ENCODE data around the gene ARRB1.

DNA sequence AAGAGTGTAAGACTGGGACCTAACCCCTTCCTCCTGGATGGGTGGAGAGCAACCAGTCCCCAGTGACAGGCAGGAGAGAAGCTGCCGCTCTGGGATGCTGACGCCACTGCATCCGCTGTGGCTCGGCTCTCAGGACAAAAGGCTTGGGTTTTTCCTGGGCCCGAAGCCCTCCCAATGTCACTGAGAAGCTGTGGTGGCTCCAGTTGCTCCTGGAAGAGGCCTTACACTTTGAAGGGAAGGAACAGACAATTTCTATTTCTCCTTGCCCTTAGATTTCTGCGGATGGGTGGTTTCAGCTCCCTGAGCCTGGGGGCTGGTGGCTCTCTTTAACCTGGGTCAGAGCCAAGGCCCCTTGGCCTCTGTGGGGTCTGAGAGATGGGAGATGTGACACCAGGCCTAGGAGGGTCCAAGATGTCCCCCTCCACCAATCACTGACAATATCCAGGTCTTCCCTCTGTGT is 89.5 kb downstream of the ARRB1 start:
- TF ChIP-seq ZBTB8A (CRISPR knock-in tag; IDR thresholded peaks at IDR 0.05; ENCODE audit: borderline replicate concordance, low read depth) (no peak), ZNF180 (CRISPR knock-in tag; IDR thresholded peaks at IDR 0.05; ENCODE audit: borderline replicate concordance, low read depth) (no peak), ZNF24 (IDR thresholded peaks at IDR 0.05) (no peak), CBFB (CRISPR knock-in tag; IDR thresholded peaks at IDR 0.05) (no peak), ZNF30 (CRISPR knock-in tag; IDR thresholded peaks at IDR 0.05) (no peak), ZNF124 (CRISPR knock-in tag; IDR thresholded peaks at IDR 0.05) (no peak), CBX2 (IDR thresholded peaks at IDR 0.05; ENCODE audit: low read depth, low read length) (no peak), CBX2 (CRISPR knock-in tag; IDR thresholded peaks at IDR 0.05; ENCODE audit: low read depth) (no peak), ZNF652 (CRISPR knock-in tag; IDR thresholded peaks at IDR 0.05; ENCODE audit: borderline replicate concordance, low read depth) (no peak)
- TF ChIP-seq, protein P1, sequence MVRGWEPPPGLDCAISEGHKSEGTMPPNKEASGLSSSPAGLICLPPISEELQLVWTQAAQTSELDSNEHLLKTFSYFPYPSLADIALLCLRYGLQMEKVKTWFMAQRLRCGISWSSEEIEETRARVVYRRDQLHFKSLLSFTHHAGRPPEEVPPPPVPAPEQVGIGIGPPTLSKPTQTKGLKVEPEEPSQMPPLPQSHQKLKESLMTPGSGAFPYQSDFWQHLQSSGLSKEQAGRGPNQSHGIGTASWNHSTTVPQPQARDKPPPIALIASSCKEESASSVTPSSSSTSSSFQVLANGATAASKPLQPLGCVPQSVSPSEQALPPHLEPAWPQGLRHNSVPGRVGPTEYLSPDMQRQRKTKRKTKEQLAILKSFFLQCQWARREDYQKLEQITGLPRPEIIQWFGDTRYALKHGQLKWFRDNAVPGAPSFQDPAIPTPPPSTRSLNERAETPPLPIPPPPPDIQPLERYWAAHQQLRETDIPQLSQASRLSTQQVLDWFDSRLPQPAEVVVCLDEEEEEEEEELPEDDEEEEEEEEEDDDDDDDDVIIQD (CRISPR knock-in tag; IDR thresholded peaks at IDR 0.05; ENCODE audit: low read depth): no peak
- TF ChIP-seq, protein P2, sequence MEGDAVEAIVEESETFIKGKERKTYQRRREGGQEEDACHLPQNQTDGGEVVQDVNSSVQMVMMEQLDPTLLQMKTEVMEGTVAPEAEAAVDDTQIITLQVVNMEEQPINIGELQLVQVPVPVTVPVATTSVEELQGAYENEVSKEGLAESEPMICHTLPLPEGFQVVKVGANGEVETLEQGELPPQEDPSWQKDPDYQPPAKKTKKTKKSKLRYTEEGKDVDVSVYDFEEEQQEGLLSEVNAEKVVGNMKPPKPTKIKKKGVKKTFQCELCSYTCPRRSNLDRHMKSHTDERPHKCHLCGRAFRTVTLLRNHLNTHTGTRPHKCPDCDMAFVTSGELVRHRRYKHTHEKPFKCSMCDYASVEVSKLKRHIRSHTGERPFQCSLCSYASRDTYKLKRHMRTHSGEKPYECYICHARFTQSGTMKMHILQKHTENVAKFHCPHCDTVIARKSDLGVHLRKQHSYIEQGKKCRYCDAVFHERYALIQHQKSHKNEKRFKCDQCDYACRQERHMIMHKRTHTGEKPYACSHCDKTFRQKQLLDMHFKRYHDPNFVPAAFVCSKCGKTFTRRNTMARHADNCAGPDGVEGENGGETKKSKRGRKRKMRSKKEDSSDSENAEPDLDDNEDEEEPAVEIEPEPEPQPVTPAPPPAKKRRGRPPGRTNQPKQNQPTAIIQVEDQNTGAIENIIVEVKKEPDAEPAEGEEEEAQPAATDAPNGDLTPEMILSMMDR (CRISPR knock-in tag; IDR thresholded peaks at IDR 0.05): no peak
- TF ChIP-seq, protein P3, sequence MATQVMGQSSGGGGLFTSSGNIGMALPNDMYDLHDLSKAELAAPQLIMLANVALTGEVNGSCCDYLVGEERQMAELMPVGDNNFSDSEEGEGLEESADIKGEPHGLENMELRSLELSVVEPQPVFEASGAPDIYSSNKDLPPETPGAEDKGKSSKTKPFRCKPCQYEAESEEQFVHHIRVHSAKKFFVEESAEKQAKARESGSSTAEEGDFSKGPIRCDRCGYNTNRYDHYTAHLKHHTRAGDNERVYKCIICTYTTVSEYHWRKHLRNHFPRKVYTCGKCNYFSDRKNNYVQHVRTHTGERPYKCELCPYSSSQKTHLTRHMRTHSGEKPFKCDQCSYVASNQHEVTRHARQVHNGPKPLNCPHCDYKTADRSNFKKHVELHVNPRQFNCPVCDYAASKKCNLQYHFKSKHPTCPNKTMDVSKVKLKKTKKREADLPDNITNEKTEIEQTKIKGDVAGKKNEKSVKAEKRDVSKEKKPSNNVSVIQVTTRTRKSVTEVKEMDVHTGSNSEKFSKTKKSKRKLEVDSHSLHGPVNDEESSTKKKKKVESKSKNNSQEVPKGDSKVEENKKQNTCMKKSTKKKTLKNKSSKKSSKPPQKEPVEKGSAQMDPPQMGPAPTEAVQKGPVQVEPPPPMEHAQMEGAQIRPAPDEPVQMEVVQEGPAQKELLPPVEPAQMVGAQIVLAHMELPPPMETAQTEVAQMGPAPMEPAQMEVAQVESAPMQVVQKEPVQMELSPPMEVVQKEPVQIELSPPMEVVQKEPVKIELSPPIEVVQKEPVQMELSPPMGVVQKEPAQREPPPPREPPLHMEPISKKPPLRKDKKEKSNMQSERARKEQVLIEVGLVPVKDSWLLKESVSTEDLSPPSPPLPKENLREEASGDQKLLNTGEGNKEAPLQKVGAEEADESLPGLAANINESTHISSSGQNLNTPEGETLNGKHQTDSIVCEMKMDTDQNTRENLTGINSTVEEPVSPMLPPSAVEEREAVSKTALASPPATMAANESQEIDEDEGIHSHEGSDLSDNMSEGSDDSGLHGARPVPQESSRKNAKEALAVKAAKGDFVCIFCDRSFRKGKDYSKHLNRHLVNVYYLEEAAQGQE (IDR thresholded peaks at IDR 0.05; ENCODE audit: borderline replicate concordance in 1 of 2, low read depth in 1 of 2, low read length in 2 of 2): no peak
